GM23338 (cell line): ENCODE data around the gene TNIP1. TPM values are rescaled to one million over a fixed set of nuclear protein-coding genes. Genes with fewer than 3 reads are reported as not detected.

Source experiments
- ATAC-seq: fragments of 200-7000 bp; cut with Tn5 transposase; 3 replicates; pipeline ENCODE4 v1.9.1; 2020
- DNase-seq: peaks from one replicate; pipeline ENCODE4 v3.0.0-alpha.2; 2015; ENCODE audit warnings: low spot score
- H2AFZ ChIP-seq: fragments of 200-600 bp; sonication (generic); 2 replicates; pipeline ENCODE4 v1.8.0; 2016; ENCODE audit warnings: antibody characterized with exemption, mild to moderate bottlenecking, moderate library complexity
- H3F3A ChIP-seq: fragments of 200-600 bp; sonication (generic); replicated peaks from 2 replicates; pipeline ENCODE4 v1.8.0; 2017; ENCODE audit warnings: antibody characterized with exemption, mixed run types, low read depth
- H3K27ac ChIP-seq: fragments of 200-600 bp; sonication (generic); 2 replicates; pipeline ENCODE4 v1.6.1; 2016; ENCODE audit warnings: low read depth
- H3K27me3 ChIP-seq: fragments of 200-600 bp; sonication (generic); 2 replicates; pipeline ENCODE4 v1.8.0; 2016; ENCODE audit warnings: mild to moderate bottlenecking, mixed run types, moderate library complexity; ENCODE audit not compliant: insufficient read depth
- H3K36me3 ChIP-seq: fragments of 200-600 bp; sonication (generic); 2 replicates; pipeline ENCODE4 v1.8.0; 2016; ENCODE audit warnings: mild to moderate bottlenecking; ENCODE audit not compliant: insufficient read depth
- H3K4me1 ChIP-seq: fragments of 200-600 bp; sonication (generic); 2 replicates; pipeline ENCODE4 v1.8.0; 2016; ENCODE audit warnings: mild to moderate bottlenecking, moderate library complexity; ENCODE audit not compliant: insufficient read depth
- H3K4me2 ChIP-seq: fragments of 200-600 bp; sonication (generic); 2 replicates; pipeline ENCODE4 v1.7.1; 2017; ENCODE audit warnings: mixed run types
- H3K4me3 ChIP-seq: fragments of 200-600 bp; sonication (generic); 2 replicates; pipeline ENCODE4 v1.6.1; 2016; ENCODE audit warnings: mixed run types
- H3K79me2 ChIP-seq: fragments of 200-600 bp; sonication (generic); replicated peaks from 2 replicates; pipeline ENCODE4 v1.8.0; 2017; ENCODE audit warnings: mild to moderate bottlenecking; ENCODE audit not compliant: insufficient read depth
- H3K9me2 ChIP-seq: fragments of 200-600 bp; sonication (generic); 2 replicates; pipeline ENCODE4 v1.8.0; 2017; ENCODE audit not compliant: insufficient read depth
- H4K20me1 ChIP-seq: fragments of 200-600 bp; sonication (generic); replicated peaks from 2 replicates; pipeline ENCODE4 v1.8.0; 2017; ENCODE audit warnings: mild to moderate bottlenecking; ENCODE audit not compliant: insufficient read depth
- H3K27ac Mint-ChIP-seq: 2 replicates; pipeline ENCODE4 v1.8.0; 2020; ENCODE audit warnings: inconsistent platforms, mild to moderate bottlenecking, moderate library complexity, mixed read lengths
- H3K27me3 Mint-ChIP-seq: 3 replicates; pipeline ENCODE4 v1.8.0; 2022; ENCODE audit warnings: low read depth, mild to moderate bottlenecking, moderate library complexity, mixed read lengths, inconsistent platforms; ENCODE audit not compliant: insufficient read depth, poor library complexity
- H3K36me3 Mint-ChIP-seq: 3 replicates; pipeline ENCODE4 v1.8.0; 2021; ENCODE audit warnings: low read depth, mild to moderate bottlenecking, inconsistent platforms, moderate library complexity, mixed read lengths
- H3K4me1 Mint-ChIP-seq: 3 replicates; pipeline ENCODE4 v1.8.0; 2020; ENCODE audit warnings: mild to moderate bottlenecking, inconsistent platforms, mixed read lengths
- H3K4me3 Mint-ChIP-seq: 3 replicates; pipeline ENCODE4 v1.8.0; 2021; ENCODE audit warnings: moderate library complexity, mild to moderate bottlenecking, inconsistent platforms, mixed read lengths
- H3K9me3 Mint-ChIP-seq: 3 replicates; pipeline ENCODE4 v1.8.0; 2020; ENCODE audit warnings: moderate library complexity, mild to moderate bottlenecking, inconsistent platforms, mixed read lengths
- CREB1 ChIP-seq: fragments of 250-450 bp; sonication (Bioruptor Pico); IDR thresholded peaks from 2 replicates; pipeline ENCODE4 v1.5.0; 2020; ENCODE audit warnings: low read depth, mild to moderate bottlenecking, moderate library complexity
- EZH2 ChIP-seq: fragments of 200-600 bp; sonication (generic); IDR thresholded peaks from one replicate; pipeline ENCODE4 v1.8.0; 2017; ENCODE audit warnings: antibody characterized with exemption, mild to moderate bottlenecking, low read depth; ENCODE audit not compliant: unreplicated experiment
- EZH2phosphoT487 ChIP-seq: fragments of 200-600 bp; sonication (generic); IDR thresholded peaks from one replicate; pipeline ENCODE4 v1.8.1; 2018; ENCODE audit warnings: antibody characterized with exemption; ENCODE audit not compliant: unreplicated experiment
- POLR2AphosphoS5 ChIP-seq: IDR thresholded peaks from 2 replicates; pipeline ENCODE4 v1.6.1; 2016; ENCODE audit warnings: antibody characterized with exemption, low read depth
- ZNF114 ChIP-seq: fragments of 250-450 bp; sonication (Bioruptor Pico); IDR thresholded peaks from 2 replicates; pipeline ENCODE4 v1.5.0; 2020; ENCODE audit warnings: mild to moderate bottlenecking, moderate library complexity
- polyA plus RNA-seq: library from polyadenylated mRNA; unstranded; fragments of >200 nt; fragmentation: Nextera tagmentation; extraction: Ambion mirVana; gene quantifications from 2 replicates; pipeline ENCODE4 v1.2.1, GENCODE V29; 2016
- total RNA-seq: library from RNA; depleted of rRNA; stranded (reverse); fragments of >200 nt; shearing (Covaris generic); gene quantifications from 2 replicates; pipeline ENCODE4 v1.2.3, GENCODE V29; 2014
- TF ChIP-seq, protein P1 (sequence below): IDR thresholded peaks from one replicate; pipeline ENCODE4 v1.6.1; 2018; ENCODE audit warnings: antibody characterized with exemption; ENCODE audit not compliant: unreplicated experiment
- TF ChIP-seq, protein P2 (sequence below), 2 experiments: fragments of 200-600 bp in 1 of 2; sonication (generic) in 1 of 2; conservative IDR thresholded peaks; 2 replicates each; pipeline versions ENCODE4 v1.5.1 to v1.6.1; 2016 to 2017; ENCODE audit warnings: antibody characterized with exemption in 2 of 2, low read depth in 2 of 2, mild to moderate bottlenecking in 2 of 2, moderate library complexity in 1 of 2
- TF ChIP-seq, protein P3 (sequence below): IDR thresholded peaks from 2 replicates; pipeline ENCODE4 v1.6.1; 2016; ENCODE audit warnings: antibody characterized with exemption

TNIP1 gene
- total and polyA plus RNA-seq, 2 experiments from 2014 or later, result 10.3 to 29.6 TPM

DNA sequence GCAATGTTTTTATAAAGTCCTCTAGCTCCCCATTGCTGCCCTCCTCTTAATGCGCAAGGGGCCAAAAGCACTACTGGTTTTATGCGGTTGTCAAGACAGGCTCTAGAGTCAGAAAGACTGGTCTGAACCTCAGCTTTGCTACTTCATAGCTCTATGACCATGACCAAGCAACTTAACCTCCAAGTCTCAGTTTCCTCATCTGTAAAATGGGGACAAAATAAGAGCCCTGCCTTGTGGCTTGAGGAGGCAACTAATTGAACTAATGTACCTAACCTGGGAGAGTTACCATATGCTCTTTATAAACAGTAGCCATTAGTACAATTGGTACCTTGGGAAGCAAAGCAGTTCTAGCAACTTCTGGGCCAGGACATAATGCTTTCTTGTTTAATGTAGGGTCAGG is 40.3 kb upstream of the TNIP1 start (continued):
- TF ChIP-seq, protein P1, sequence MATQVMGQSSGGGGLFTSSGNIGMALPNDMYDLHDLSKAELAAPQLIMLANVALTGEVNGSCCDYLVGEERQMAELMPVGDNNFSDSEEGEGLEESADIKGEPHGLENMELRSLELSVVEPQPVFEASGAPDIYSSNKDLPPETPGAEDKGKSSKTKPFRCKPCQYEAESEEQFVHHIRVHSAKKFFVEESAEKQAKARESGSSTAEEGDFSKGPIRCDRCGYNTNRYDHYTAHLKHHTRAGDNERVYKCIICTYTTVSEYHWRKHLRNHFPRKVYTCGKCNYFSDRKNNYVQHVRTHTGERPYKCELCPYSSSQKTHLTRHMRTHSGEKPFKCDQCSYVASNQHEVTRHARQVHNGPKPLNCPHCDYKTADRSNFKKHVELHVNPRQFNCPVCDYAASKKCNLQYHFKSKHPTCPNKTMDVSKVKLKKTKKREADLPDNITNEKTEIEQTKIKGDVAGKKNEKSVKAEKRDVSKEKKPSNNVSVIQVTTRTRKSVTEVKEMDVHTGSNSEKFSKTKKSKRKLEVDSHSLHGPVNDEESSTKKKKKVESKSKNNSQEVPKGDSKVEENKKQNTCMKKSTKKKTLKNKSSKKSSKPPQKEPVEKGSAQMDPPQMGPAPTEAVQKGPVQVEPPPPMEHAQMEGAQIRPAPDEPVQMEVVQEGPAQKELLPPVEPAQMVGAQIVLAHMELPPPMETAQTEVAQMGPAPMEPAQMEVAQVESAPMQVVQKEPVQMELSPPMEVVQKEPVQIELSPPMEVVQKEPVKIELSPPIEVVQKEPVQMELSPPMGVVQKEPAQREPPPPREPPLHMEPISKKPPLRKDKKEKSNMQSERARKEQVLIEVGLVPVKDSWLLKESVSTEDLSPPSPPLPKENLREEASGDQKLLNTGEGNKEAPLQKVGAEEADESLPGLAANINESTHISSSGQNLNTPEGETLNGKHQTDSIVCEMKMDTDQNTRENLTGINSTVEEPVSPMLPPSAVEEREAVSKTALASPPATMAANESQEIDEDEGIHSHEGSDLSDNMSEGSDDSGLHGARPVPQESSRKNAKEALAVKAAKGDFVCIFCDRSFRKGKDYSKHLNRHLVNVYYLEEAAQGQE, result no peak
- TF ChIP-seq ZNF114 (CRISPR knock-in tag) (no peak), EZH2 (no peak), EZH2phosphoT487 (no peak), CREB1 (CRISPR knock-in tag) (no peak)
- TF ChIP-seq, protein P2, sequence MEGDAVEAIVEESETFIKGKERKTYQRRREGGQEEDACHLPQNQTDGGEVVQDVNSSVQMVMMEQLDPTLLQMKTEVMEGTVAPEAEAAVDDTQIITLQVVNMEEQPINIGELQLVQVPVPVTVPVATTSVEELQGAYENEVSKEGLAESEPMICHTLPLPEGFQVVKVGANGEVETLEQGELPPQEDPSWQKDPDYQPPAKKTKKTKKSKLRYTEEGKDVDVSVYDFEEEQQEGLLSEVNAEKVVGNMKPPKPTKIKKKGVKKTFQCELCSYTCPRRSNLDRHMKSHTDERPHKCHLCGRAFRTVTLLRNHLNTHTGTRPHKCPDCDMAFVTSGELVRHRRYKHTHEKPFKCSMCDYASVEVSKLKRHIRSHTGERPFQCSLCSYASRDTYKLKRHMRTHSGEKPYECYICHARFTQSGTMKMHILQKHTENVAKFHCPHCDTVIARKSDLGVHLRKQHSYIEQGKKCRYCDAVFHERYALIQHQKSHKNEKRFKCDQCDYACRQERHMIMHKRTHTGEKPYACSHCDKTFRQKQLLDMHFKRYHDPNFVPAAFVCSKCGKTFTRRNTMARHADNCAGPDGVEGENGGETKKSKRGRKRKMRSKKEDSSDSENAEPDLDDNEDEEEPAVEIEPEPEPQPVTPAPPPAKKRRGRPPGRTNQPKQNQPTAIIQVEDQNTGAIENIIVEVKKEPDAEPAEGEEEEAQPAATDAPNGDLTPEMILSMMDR (conservative IDR thresholded peaks at IDR 0.05; ENCODE audit: low read depth in 2 of 2), result no peak

DNA sequence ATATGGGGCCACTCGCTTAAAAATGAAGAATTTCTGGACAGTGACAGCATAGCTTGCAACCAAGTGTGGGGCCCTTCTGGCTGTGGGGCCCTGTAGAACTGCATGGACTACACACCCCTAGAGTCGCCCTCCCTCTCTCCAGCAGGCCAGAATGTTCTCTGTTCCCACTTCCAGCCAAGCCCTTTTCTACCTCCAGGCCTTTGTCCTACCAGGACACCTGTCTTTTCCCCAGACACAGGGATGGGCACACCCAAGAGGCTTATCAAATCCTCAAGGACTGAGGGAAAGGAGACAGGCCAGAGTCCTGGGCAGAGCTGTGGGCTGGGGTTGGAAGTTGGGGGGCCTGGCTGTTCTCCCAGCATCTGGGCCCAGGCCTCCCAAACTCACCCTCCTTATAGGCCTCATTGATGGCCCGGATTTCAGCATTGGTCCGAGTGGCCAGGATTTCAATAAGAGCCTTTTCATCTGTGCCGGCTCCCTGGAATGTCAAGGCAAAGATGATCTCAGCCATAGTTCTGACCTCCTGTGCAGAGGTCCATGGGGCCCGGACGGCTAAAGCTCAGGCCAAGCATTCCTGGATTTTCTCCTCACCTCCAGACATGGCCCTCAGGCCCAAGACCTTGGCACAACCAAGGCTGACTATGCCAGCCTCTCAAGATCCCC is 38.2 kb upstream of the TNIP1 start:
- no peak for DNase-seq
- no peaks in the 10 kb centered on the region for H3K9me2 ChIP-seq
- Mint-ChIP-seq H3K36me3 (peaks cover 16% of the 10 kb centered on the region), H3K27me3 (peaks cover 7% of the 10 kb centered on the region), H3K27ac (no peak overlapping the region), H3K4me3 (no peak overlapping the region), H3K4me1 (peaks cover 4% of the 10 kb centered on the region), H3K9me3 (no peaks in the 10 kb centered on the region)
- no peak for ATAC-seq
- no peak overlapping the region for H2AFZ ChIP-seq
- TF ChIP-seq POLR2AphosphoS5, result no peak
- TF ChIP-seq, protein P3, sequence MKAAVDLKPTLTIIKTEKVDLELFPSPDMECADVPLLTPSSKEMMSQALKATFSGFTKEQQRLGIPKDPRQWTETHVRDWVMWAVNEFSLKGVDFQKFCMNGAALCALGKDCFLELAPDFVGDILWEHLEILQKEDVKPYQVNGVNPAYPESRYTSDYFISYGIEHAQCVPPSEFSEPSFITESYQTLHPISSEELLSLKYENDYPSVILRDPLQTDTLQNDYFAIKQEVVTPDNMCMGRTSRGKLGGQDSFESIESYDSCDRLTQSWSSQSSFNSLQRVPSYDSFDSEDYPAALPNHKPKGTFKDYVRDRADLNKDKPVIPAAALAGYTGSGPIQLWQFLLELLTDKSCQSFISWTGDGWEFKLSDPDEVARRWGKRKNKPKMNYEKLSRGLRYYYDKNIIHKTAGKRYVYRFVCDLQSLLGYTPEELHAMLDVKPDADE, result no peak
- H3K27ac ChIP-seq, result no peak overlapping the region
- no peaks in the 10 kb centered on the region for H3F3A ChIP-seq
- no peaks in the 10 kb centered on the region for H3K4me1 ChIP-seq
- H3K4me2 ChIP-seq, result no peak overlapping the region
- H3K27me3 ChIP-seq, result no peaks in the 10 kb centered on the region
- no peaks in the 10 kb centered on the region for H3K36me3 ChIP-seq
- no peaks in the 10 kb centered on the region for H3K79me2 ChIP-seq
- H4K20me1 ChIP-seq, result no peaks in the 10 kb centered on the region
- H3K4me3 ChIP-seq, result no peak overlapping the region
